ENCODE results near the gene CENPT. TPM values are rescaled to one million over a fixed set of nuclear protein-coding genes. Genes with fewer than 3 reads are reported as not detected.

The CENPT gene
- total and polyA plus RNA-seq, 10 of the 15 experiments (the other 5 are each of a cell fraction or from before 2014, with no cell fraction given) = 1.1 to 45.7 (median 24.5) TPM

DNA sequence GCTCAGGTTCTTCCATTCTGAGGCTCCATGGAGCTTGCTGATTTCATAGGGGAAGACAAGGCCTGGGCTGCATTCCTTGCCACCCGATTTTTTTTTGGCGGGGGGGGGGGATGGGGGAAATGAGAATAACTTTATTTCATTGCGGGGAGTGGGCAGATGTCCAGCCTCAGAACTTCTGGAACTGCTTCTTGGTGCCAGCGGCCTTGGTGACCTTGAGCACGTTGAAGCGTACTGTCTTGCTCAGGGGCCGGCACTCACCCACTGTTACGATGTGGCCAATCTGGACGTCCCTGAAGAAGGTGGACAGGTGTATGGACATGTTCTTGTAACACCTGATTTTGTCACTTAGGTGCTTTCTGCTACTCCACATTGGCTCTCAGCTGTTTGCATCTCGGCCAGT lies 8.3 kb upstream of the CENPT start (continued):
- TF ChIP-seq, protein P1, sequence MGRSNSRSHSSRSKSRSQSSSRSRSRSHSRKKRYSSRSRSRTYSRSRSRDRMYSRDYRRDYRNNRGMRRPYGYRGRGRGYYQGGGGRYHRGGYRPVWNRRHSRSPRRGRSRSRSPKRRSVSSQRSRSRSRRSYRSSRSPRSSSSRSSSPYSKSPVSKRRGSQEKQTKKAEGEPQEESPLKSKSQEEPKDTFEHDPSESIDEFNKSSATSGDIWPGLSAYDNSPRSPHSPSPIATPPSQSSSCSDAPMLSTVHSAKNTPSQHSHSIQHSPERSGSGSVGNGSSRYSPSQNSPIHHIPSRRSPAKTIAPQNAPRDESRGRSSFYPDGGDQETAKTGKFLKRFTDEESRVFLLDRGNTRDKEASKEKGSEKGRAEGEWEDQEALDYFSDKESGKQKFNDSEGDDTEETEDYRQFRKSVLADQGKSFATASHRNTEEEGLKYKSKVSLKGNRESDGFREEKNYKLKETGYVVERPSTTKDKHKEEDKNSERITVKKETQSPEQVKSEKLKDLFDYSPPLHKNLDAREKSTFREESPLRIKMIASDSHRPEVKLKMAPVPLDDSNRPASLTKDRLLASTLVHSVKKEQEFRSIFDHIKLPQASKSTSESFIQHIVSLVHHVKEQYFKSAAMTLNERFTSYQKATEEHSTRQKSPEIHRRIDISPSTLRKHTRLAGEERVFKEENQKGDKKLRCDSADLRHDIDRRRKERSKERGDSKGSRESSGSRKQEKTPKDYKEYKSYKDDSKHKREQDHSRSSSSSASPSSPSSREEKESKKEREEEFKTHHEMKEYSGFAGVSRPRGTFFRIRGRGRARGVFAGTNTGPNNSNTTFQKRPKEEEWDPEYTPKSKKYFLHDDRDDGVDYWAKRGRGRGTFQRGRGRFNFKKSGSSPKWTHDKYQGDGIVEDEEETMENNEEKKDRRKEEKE (IDR thresholded peaks at IDR 0.05) = no peak
- TF ChIP-seq SUZ12 (IDR thresholded peaks at IDR 0.05; ENCODE audit: unreplicated experiment) (no peak), BRCA1 (IDR thresholded peaks at IDR 0.05; ENCODE audit: low read depth, low read length) (no peak), SMARCA5 (IDR thresholded peaks at IDR 0.05) (no peak), GABPA (IDR thresholded peaks at IDR 0.05; ENCODE audit: low read depth) (no peak), TCF3 (IDR thresholded peaks at IDR 0.05; ENCODE audit: borderline replicate concordance, insufficient read depth, low read depth, low read length) (no peak), CEBPZ (IDR thresholded peaks at IDR 0.05; ENCODE audit: low read depth, low read length) (no peak), YBX1 (IDR thresholded peaks at IDR 0.05) (no peak), MYB (IDR thresholded peaks at IDR 0.05; ENCODE audit: borderline replicate concordance, low read depth, low read length) (no peak), KDM1A (IDR thresholded peaks at IDR 0.05; ENCODE audit: borderline replicate concordance) (no peak), USF1 (IDR thresholded peaks at IDR 0.05; ENCODE audit: borderline replicate concordance, extremely low read length, insufficient read depth, low read depth, low read length) (no peak)
- TF ChIP-seq, protein P2, sequence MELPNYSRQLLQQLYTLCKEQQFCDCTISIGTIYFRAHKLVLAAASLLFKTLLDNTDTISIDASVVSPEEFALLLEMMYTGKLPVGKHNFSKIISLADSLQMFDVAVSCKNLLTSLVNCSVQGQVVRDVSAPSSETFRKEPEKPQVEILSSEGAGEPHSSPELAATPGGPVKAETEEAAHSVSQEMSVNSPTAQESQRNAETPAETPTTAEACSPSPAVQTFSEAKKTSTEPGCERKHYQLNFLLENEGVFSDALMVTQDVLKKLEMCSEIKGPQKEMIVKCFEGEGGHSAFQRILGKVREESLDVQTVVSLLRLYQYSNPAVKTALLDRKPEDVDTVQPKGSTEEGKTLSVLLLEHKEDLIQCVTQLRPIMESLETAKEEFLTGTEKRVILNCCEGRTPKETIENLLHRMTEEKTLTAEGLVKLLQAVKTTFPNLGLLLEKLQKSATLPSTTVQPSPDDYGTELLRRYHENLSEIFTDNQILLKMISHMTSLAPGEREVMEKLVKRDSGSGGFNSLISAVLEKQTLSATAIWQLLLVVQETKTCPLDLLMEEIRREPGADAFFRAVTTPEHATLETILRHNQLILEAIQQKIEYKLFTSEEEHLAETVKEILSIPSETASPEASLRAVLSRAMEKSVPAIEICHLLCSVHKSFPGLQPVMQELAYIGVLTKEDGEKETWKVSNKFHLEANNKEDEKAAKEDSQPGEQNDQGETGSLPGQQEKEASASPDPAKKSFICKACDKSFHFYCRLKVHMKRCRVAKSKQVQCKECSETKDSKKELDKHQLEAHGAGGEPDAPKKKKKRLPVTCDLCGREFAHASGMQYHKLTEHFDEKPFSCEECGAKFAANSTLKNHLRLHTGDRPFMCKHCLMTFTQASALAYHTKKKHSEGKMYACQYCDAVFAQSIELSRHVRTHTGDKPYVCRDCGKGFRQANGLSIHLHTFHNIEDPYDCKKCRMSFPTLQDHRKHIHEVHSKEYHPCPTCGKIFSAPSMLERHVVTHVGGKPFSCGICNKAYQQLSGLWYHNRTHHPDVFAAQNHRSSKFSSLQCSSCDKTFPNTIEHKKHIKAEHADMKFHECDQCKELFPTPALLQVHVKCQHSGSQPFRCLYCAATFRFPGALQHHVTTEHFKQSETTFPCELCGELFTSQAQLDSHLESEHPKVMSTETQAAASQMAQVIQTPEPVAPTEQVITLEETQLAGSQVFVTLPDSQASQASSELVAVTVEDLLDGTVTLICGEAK (IDR thresholded peaks at IDR 0.05; ENCODE audit: borderline replicate concordance) = no peak

Data from GM12878 (cell line).